Anterior cingulate cortex (tissue), 58 donors: ENCODE results near the gene ANKLE2.
A peak's percentile ranks its signal among the peaks of the same experiment; 100 is the strongest.
"Not testable (repeated sequence)": the region's sequence is repeated elsewhere in the genome, so short reads cannot be mapped to it uniquely, and the experiment has no call there.

Source experiments
- DNase-seq, 58 donors: peaks; one replicate each; lab custom pipeline; 2025; lab: John Stamatoyannopoulos, UW

ANKLE2 gene

GRCh38 chr12:132779781-132780353 is 18.2 kb upstream of the ANKLE2 start:
- no peak for DNase-seq

- no peak for DNase-seq
These were observed 16.0 kb upstream of the ANKLE2 start for GRCh38 chr12:132777614-132778013.

- DNase-seq = peak in 24 of 58 donors; percentile 3 to 60 (median 30)
These were observed 15.4 kb upstream of the ANKLE2 start for GRCh38 chr12:132776816-132777568.

- not testable (repeated sequence) for DNase-seq
These were observed 14.6 kb upstream of the ANKLE2 start for GRCh38 chr12:132776230-132776625.

GRCh38 chr12:132775502-132776229 is 14.0 kb upstream of the ANKLE2 start:
- DNase-seq = no peak

- peak in 7 of 58 donors; percentile 9 to 35 (median 23) for DNase-seq
These were observed 13.1 kb upstream of the ANKLE2 start for GRCh38 chr12:132774646-132775275.

GRCh38 chr12:132774159-132774558 is 12.5 kb upstream of the ANKLE2 start:
- DNase-seq = no peak

- no peak for DNase-seq
These were observed 11.7 kb upstream of the ANKLE2 start for GRCh38 chr12:132773077-132773955.

- DNase-seq = peak in 2 of 58 donors; percentile 5 to 10
These were observed 11.0 kb upstream of the ANKLE2 start for GRCh38 chr12:132772606-132773005.

GRCh38 chr12:132771126-132771838 is 9.7 kb upstream of the ANKLE2 start:
- DNase-seq = no peak

GRCh38 chr12:132766380-132767085 is 4.9 kb upstream of the ANKLE2 start:
- DNase-seq = peak in 10 of 58 donors; percentile 9 to 36 (median 19)

- no peak for DNase-seq
These were observed 3.7 kb upstream of the ANKLE2 start for GRCh38 chr12:132765361-132765760.

- DNase-seq = no peak
These were observed 2.6 kb upstream of the ANKLE2 start for GRCh38 chr12:132764231-132764630.

GRCh38 chr12:132761921-132762583 is 420 bp upstream of the ANKLE2 start:
- peak in 52 of 58 donors; percentile 25 to 85 (median 71) for DNase-seq

GRCh38 chr12:132759359-132759758 is 2.3 kb downstream of the ANKLE2 start:
- DNase-seq = no peak

GRCh38 chr12:132758825-132759224 is 2.8 kb downstream of the ANKLE2 start:
- not testable (repeated sequence) for DNase-seq

- no peak for DNase-seq
These were observed 7.3 kb downstream of the ANKLE2 start for GRCh38 chr12:132754160-132754932.
